Brain microvascular endothelial cell (primary cell): ENCODE data around the gene PPIL3.

ENCODE experiments used
- DNase-seq: peaks from one replicate; pipeline ENCODE4 v3.0.0-alpha.2; 2020
- H3K27ac ChIP-seq: fragments of 250-450 bp; sonication (Bioruptor Pico); 2 replicates; pipeline ENCODE4 v1.5.1; 2020; ENCODE audit warnings: mild to moderate bottlenecking, moderate library complexity
- H3K27me3 ChIP-seq: fragments of 250-450 bp; sonication (Bioruptor Pico); replicated peaks from 2 replicates; pipeline ENCODE4 v1.5.1; 2020; ENCODE audit warnings: mild to moderate bottlenecking
- H3K36me3 ChIP-seq: fragments of 250-450 bp; sonication (Bioruptor Pico); replicated peaks from 2 replicates; pipeline ENCODE4 v1.5.1; 2020; ENCODE audit warnings: mild to moderate bottlenecking
- H3K4me3 ChIP-seq: 2 replicates; pipeline ENCODE4 v1.5.1; 2011; ENCODE audit warnings: low read depth, mild to moderate bottlenecking, control low read depth, low read length, moderate library complexity
- CTCF ChIP-seq: IDR thresholded peaks from 2 replicates; pipeline ENCODE4 v1.5.1; 2011; ENCODE audit warnings: low read depth, mild to moderate bottlenecking, moderate library complexity, low read length, control low read depth, inconsistent platforms; ENCODE audit errors: missing control alignments
- in situ Hi-C: cut with HindIII; loops from 2 replicates; pipeline ENCODE4 v1.10.0; 2017; ENCODE audit warnings: low sequenced_read_pairs, low pct_ligation_motif_present

Gene PPIL3

DNA sequence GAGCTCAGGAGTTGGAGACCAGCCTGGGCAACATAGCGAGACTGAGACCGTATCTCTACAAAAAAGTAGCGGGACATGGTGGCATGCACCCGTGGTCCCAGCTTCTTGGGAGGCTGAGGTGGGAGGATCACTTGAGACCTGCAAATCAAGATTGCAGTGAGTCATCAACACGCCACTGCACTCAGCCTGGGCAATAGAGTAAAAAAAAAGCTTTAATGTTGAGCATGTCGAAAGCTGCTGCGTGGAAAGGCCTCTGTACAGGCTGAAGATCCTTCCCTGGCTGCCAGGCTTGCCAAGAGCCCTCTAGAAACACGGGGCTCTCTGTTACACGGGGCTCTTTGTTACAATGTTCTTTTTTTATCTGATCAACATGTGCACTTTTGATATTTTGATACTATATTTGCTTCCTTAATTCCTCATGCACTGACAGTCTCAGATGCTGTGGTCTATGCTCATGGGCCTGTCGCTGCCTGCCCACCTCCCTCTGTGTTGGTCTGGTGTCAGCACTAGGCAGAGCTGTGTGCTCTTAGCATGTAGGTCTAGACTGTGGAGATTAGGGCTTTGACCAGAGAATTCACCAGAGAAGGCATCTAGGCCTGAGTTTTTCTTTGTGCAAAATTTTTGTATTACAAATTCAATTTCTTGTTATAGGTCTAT is 43.1 kb downstream of the PPIL3 start:
- DNase-seq: no peak
- H3K27ac ChIP-seq: no peak overlapping the region
- peaks cover 3% of the 10 kb centered on the region for H3K36me3 ChIP-seq
- in situ Hi-C loops: no loop called here
- no peaks in the 10 kb centered on the region for H3K27me3 ChIP-seq
- no peak for TF ChIP-seq CTCF
- no peak overlapping the region for H3K4me3 ChIP-seq

GRCh38 chr2:200845194-200845593 is 43.7 kb downstream of the PPIL3 start:
- no peak for DNase-seq
- in situ Hi-C loops: no loop called here
- H3K4me3 ChIP-seq: no peak overlapping the region
- no peaks in the 10 kb centered on the region for H3K36me3 ChIP-seq
- H3K27ac ChIP-seq: no peak overlapping the region
- no peaks in the 10 kb centered on the region for H3K27me3 ChIP-seq
- no peak for TF ChIP-seq CTCF

DNA sequence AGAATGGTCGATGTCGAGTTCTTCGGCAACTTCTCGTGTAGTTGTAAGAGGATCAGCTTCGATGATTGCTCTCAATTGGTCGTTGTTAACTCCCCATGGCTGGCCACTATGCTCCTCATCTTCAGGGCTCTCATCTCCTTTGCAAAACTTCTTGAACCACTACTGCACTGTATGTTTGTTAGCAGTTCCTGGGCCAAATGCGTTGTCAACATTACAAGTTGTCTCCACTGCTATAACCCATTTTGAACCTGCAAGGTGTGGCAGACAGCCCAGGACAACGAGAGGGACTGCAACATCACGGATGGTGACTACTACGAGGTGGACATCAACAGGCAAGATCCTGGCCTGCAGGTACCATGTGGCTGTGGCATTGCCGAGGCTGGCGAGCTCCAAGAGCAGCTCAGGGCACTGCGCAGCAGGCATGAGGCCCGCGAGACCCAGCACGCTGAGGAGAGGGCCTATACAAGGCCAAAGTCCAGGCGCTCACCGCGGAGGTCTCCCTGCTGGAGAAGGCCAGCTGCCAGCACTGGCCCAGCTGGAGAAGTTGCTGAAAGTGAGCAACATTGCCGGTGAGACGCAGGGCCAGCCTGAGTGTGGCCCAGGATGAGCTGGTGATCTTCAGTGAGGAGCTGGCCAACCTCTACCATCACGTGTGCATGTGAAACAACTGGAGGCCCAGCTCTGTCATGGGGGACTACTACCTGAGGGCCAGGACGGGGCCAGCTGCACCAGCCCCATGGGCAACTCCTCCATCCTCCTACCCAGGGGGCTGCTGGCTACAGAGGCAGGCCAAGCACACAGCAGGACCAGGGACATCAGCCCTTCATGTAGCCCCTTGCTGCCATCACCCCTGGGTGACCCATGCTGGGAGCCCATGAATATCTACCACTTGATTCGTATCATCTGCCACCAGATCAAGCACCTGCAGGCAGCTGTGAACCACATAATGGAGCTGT is 44.6 kb downstream of the PPIL3 start:
- no peak for TF ChIP-seq CTCF
- in situ Hi-C loops: no loop called here

GRCh38 chr2:200839513-200839912 is 49.4 kb downstream of the PPIL3 start:
- no peak for TF ChIP-seq CTCF
- no peaks in the 10 kb centered on the region for H3K27me3 ChIP-seq
- no peak for DNase-seq
- in situ Hi-C loops: no loop called here
- no peak overlapping the region for H3K4me3 ChIP-seq
- no peak overlapping the region for H3K27ac ChIP-seq
- no peaks in the 10 kb centered on the region for H3K36me3 ChIP-seq

More for the DNA sequence above, 44.6 kb downstream of the PPIL3 start:
- H3K36me3 ChIP-seq: no peaks in the 10 kb centered on the region
- H3K27ac ChIP-seq: no peak overlapping the region
- H3K4me3 ChIP-seq: no peak overlapping the region
- DNase-seq: no peak
- no peaks in the 10 kb centered on the region for H3K27me3 ChIP-seq

DNA sequence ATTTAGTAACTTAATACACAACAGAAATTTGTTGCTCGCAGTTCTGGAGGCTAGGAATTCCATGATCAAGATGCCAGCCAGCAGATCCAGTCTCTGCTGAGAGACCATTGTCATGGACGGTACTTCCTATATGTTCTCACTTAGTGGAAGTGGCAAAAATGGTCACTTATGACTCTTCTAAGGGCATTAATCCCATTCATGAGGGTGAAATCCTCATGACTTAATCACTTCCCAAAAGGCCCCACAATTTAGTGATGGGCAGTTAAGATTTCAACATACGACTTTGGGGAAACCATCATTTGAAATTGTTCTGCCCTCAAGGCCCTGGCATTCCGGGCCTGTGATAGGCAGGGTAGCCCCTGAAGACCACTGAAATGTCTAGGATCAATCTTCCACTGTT is 54.2 kb downstream of the PPIL3 start:
- H3K4me3 ChIP-seq: no peak overlapping the region
- no peaks in the 10 kb centered on the region for H3K27me3 ChIP-seq
- DNase-seq: no peak
- H3K36me3 ChIP-seq: no peaks in the 10 kb centered on the region
- in situ Hi-C loops: no loop called here
- H3K27ac ChIP-seq: no peak overlapping the region
- TF ChIP-seq CTCF: no peak
